HEK293 (cell line): Measurements from ENCODE around the gene GABRA5.

Experiments used
- CTCF ChIA-PET: fragments of 350-600 bp; formaldehyde crosslinking; extraction: SDS; loops from one replicate; lab custom pipeline; 2021; ENCODE audit warnings: antibody characterized with exemption; lab: Yijun Ruan, JAX
- POLR2A ChIA-PET: fragments of 300-600 bp; formaldehyde crosslinking; extraction: SDS; loops from one replicate; lab custom pipeline; 2020; ENCODE audit warnings: antibody characterized with exemption, inconsistent platforms; lab: Yijun Ruan, JAX
- H3K27ac ChIP-seq: fragments of 200-500 bp; sonication (Bioruptor generic); 2 replicates; pipeline ENCODE4 v1.5.1; 2014; ENCODE audit warnings: low read depth, low read length, control low read depth, inconsistent platforms; ENCODE audit errors: extremely low read depth
- H3K36me3 ChIP-seq, 2 experiments: fragments of 200-500 bp in 1 of 2; sonication (Bioruptor generic) in 1 of 2; 1 replicate in 1 of 2; 2 replicates in 1 of 2; pipeline ENCODE4 v1.5.1; 2014 to 2017; ENCODE audit warnings: inconsistent platforms in 2 of 2, low read length in 2 of 2; ENCODE audit not compliant: control insufficient read depth in 2 of 2, insufficient read depth in 1 of 2
- H3K4me1 ChIP-seq: fragments of 200-500 bp; sonication (Bioruptor generic); 2 replicates; pipeline ENCODE4 v1.5.1; 2014; ENCODE audit warnings: mild to moderate bottlenecking, low read length, inconsistent platforms; ENCODE audit not compliant: control insufficient read depth, insufficient read depth
- H3K4me3 ChIP-seq: 2 replicates; pipeline ENCODE4 v1.5.1; 2011; ENCODE audit warnings: low read depth, mild to moderate bottlenecking, control low read depth, low read length, moderate library complexity
- H3K9me3 ChIP-seq: fragments of 200-500 bp; sonication (Bioruptor generic); 2 replicates; pipeline ENCODE4 v1.5.1; 2014; ENCODE audit warnings: low read depth, low read length, inconsistent platforms; ENCODE audit not compliant: control insufficient read depth, insufficient read depth
- EGR2 ChIP-seq: fragments of 450-650 bp; formaldehyde crosslinking; IDR thresholded peaks from 2 replicates; pipeline ENCODE4 v1.5.1; 2016; ENCODE audit warnings: low read depth, missing biosample characterization, missing genetic modification characterization
- ELK4 ChIP-seq: IDR thresholded peaks from 2 replicates; pipeline ENCODE4 v1.6.1; 2011; ENCODE audit warnings: mild to moderate bottlenecking, low read depth, low read length, borderline replicate concordance
- FEZF1 ChIP-seq: fragments of 450-650 bp; formaldehyde crosslinking; IDR thresholded peaks from 2 replicates; pipeline ENCODE4 v1.5.1; 2016; ENCODE audit warnings: missing biosample characterization, missing genetic modification characterization
- GLIS1 ChIP-seq: fragments of 450-650 bp; formaldehyde crosslinking; IDR thresholded peaks from 2 replicates; pipeline ENCODE4 v1.5.1; 2016; ENCODE audit warnings: missing biosample characterization, missing genetic modification characterization
- INSM2 ChIP-seq: fragments of 450-650 bp; formaldehyde crosslinking; IDR thresholded peaks from 2 replicates; pipeline ENCODE4 v1.5.1; 2016; ENCODE audit warnings: missing biosample characterization, missing genetic modification characterization
- KLF16 ChIP-seq: fragments of 450-650 bp; formaldehyde crosslinking; IDR thresholded peaks from 2 replicates; pipeline ENCODE4 v1.5.1; 2017; ENCODE audit warnings: missing biosample characterization, missing genetic modification characterization
- KLF8 ChIP-seq: fragments of 450-650 bp; formaldehyde crosslinking; IDR thresholded peaks from 2 replicates; pipeline ENCODE4 v1.5.1; 2016; ENCODE audit warnings: missing biosample characterization, missing genetic modification characterization
- PRDM4 ChIP-seq: fragments of 450-650 bp; formaldehyde crosslinking; IDR thresholded peaks from 2 replicates; pipeline ENCODE4 v1.5.1; 2017; ENCODE audit warnings: missing biosample characterization, missing genetic modification characterization
- ZBTB17 ChIP-seq: fragments of 450-650 bp; formaldehyde crosslinking; IDR thresholded peaks from 2 replicates; pipeline ENCODE4 v1.5.1; 2016; ENCODE audit warnings: missing biosample characterization, missing genetic modification characterization
- ZNF132 ChIP-seq: fragments of 450-650 bp; formaldehyde crosslinking; IDR thresholded peaks from 2 replicates; pipeline ENCODE4 v1.5.1; 2017; ENCODE audit warnings: missing biosample characterization, missing genetic modification characterization, borderline replicate concordance
- ZNF140 ChIP-seq: fragments of 450-650 bp; formaldehyde crosslinking; IDR thresholded peaks from 2 replicates; pipeline ENCODE4 v1.5.1; 2016; ENCODE audit warnings: missing biosample characterization, missing genetic modification characterization
- ZNF148 ChIP-seq: fragments of 450-650 bp; formaldehyde crosslinking; IDR thresholded peaks from 2 replicates; pipeline ENCODE4 v1.5.0; 2017; ENCODE audit warnings: missing biosample characterization, missing genetic modification characterization, borderline replicate concordance
- ZNF184 ChIP-seq: fragments of 450-650 bp; IDR thresholded peaks from 2 replicates; pipeline ENCODE4 v1.5.1; 2018; ENCODE audit warnings: missing biosample characterization, mild to moderate bottlenecking, missing genetic modification characterization
- ZNF2 ChIP-seq: fragments of 450-650 bp; formaldehyde crosslinking; IDR thresholded peaks from 2 replicates; pipeline ENCODE4 v1.5.1; 2016; ENCODE audit warnings: missing biosample characterization, missing genetic modification characterization
- ZNF302 ChIP-seq: fragments of 450-650 bp; formaldehyde crosslinking; IDR thresholded peaks from 2 replicates; pipeline ENCODE4 v1.5.1; 2016; ENCODE audit warnings: missing biosample characterization, missing genetic modification characterization, low read depth
- ZNF350 ChIP-seq: fragments of 450-650 bp; formaldehyde crosslinking; IDR thresholded peaks from 2 replicates; pipeline ENCODE4 v1.5.0; 2017; ENCODE audit warnings: missing biosample characterization, mild to moderate bottlenecking, missing genetic modification characterization
- ZNF48 ChIP-seq: fragments of 450-650 bp; formaldehyde crosslinking; IDR thresholded peaks from 2 replicates; pipeline ENCODE4 v1.5.1; 2016; ENCODE audit warnings: missing biosample characterization, missing genetic modification characterization
- ZNF610 ChIP-seq: fragments of 450-650 bp; formaldehyde crosslinking; IDR thresholded peaks from 2 replicates; pipeline ENCODE4 v1.5.1; 2016; ENCODE audit warnings: missing biosample characterization, missing genetic modification characterization, borderline replicate concordance
- ZNF623 ChIP-seq: fragments of 450-650 bp; formaldehyde crosslinking; IDR thresholded peaks from 2 replicates; pipeline ENCODE4 v1.5.1; 2016; ENCODE audit warnings: missing biosample characterization, missing genetic modification characterization
- ZNF701 ChIP-seq: fragments of 450-650 bp; formaldehyde crosslinking; IDR thresholded peaks from 2 replicates; pipeline ENCODE4 v1.5.1; 2016; ENCODE audit warnings: missing biosample characterization, missing genetic modification characterization
- ZNF791 ChIP-seq: fragments of 450-650 bp; formaldehyde crosslinking; IDR thresholded peaks from 2 replicates; pipeline ENCODE4 v1.5.1; 2016; ENCODE audit warnings: missing biosample characterization, missing genetic modification characterization
- ZNF792 ChIP-seq: fragments of 450-650 bp; formaldehyde crosslinking; IDR thresholded peaks from 2 replicates; pipeline ENCODE4 v1.5.1; 2016; ENCODE audit warnings: missing biosample characterization, missing genetic modification characterization
- ZNF837 ChIP-seq: fragments of 450-650 bp; formaldehyde crosslinking; IDR thresholded peaks from 2 replicates; pipeline ENCODE4 v1.5.1; 2016; ENCODE audit warnings: missing biosample characterization, missing genetic modification characterization

Gene GABRA5

GRCh38 chr15:26910715-26911114 lies 43.9 kb downstream of the GABRA5 start (continued):
- TF ChIP-seq INSM2 (no peak), ZNF701 (no peak), ZNF2 (tag by site-specific recombination) (no peak), KLF16 (tag by site-specific recombination) (no peak), FEZF1 (tag by site-specific recombination) (no peak), PRDM4 (tag by site-specific recombination) (no peak)
- TF ChIP-seq, all 188 proteins: peak for 0

GRCh38 chr15:26921433-26921832 lies 54.6 kb downstream of the GABRA5 start:
- Histone ChIP-seq H3K4me1 (no peaks in the 10 kb centered on the region), H3K27ac (no peak overlapping the region), H3K4me3 (no peak overlapping the region), H3K9me3 (no peaks in the 10 kb centered on the region), H3K36me3 (no peaks in the 10 kb centered on the region)
- TF ChIP-seq KLF8 (no peak), ZNF623 (no peak), ZNF350 (tag by site-specific recombination) (no peak), ZBTB17 (tag by site-specific recombination) (no peak), GLIS1 (tag by site-specific recombination) (no peak), ZNF302 (no peak), ZNF2 (tag by site-specific recombination) (no peak), ZNF132 (no peak), EGR2 (tag by site-specific recombination) (no peak), ZNF792 (tag by site-specific recombination) (no peak), ZNF791 (tag by site-specific recombination) (no peak), ELK4 (no peak), FEZF1 (tag by site-specific recombination) (no peak), ZNF48 (tag by site-specific recombination) (no peak), ZNF140 (tag by site-specific recombination) (no peak), ZNF837 (tag by site-specific recombination) (no peak), ZNF148 (tag by site-specific recombination) (no peak), ZNF184 (no peak), PRDM4 (tag by site-specific recombination) (no peak), ZNF610 (tag by site-specific recombination) (no peak)
- CTCF ChIA-PET = no interaction called here
- POLR2A ChIA-PET = no interaction called here
